BJ (cell line): ENCODE measurements around the gene CARD9. TPM values are rescaled to one million over a fixed set of nuclear protein-coding genes. Genes with fewer than 3 reads are reported as not detected.

Experiments
- CTCF ChIA-PET: fragments of 350-600 bp; formaldehyde crosslinking; extraction: SDS; loops from one replicate; lab custom pipeline; 2021; ENCODE audit warnings: antibody characterized with exemption, inconsistent platforms; lab: Yijun Ruan, JAX
- POLR2A ChIA-PET: fragments of 300-600 bp; sonication (Branson Sonifier 250); formaldehyde crosslinking; extraction: SDS; loops from one replicate; lab custom pipeline; 2021; ENCODE audit warnings: antibody characterized with exemption; lab: Charles Lee
- DNase-seq: peaks from one replicate; pipeline ENCODE4 v3.0.0-alpha.2; 2011; ENCODE audit warnings: low read depth
- H3K27me3 ChIP-seq: 2 replicates; pipeline ENCODE4 v1.6.0; 2011; ENCODE audit warnings: low read length; ENCODE audit not compliant: control insufficient read depth, insufficient read depth
- H3K36me3 ChIP-seq: 2 replicates; pipeline ENCODE4 v1.5.1; 2011; ENCODE audit warnings: low read length; ENCODE audit not compliant: control insufficient read depth, insufficient read depth
- H3K4me3 ChIP-seq: 2 replicates; pipeline ENCODE4 v1.5.1; 2011; ENCODE audit warnings: low read depth, mild to moderate bottlenecking, control low read depth, low read length
- CTCF ChIP-seq: IDR thresholded peaks from 2 replicates; pipeline ENCODE4 v1.5.1; 2011; ENCODE audit warnings: low read depth, mild to moderate bottlenecking, control low read depth, inconsistent platforms, low read length, moderate library complexity; ENCODE audit not compliant: insufficient read depth
- polyA plus RNA-seq: library from polyadenylated mRNA; depleted of rRNA; stranded (reverse); fragments of >200 nt; gene quantifications from 2 replicates; pipeline ENCODE4 v1.2.3, GENCODE V29; 2011

CARD9 gene
- polyA plus RNA-seq, 1 experiment, result 21.3 TPM

GRCh38 chr9:136368190-136368589 lies 5.3 kb downstream of the CARD9 start:
- DNase-seq, result no peak
- POLR2A ChIA-PET, result no interaction called here
- CTCF ChIA-PET, result interaction anchor here (0.7 to 5.4 kb wide), 2 partner anchors 17 to 55 kb away, joined by 3 to 30 read pairs; no protein-coding TSS in a partner anchor

DNA sequence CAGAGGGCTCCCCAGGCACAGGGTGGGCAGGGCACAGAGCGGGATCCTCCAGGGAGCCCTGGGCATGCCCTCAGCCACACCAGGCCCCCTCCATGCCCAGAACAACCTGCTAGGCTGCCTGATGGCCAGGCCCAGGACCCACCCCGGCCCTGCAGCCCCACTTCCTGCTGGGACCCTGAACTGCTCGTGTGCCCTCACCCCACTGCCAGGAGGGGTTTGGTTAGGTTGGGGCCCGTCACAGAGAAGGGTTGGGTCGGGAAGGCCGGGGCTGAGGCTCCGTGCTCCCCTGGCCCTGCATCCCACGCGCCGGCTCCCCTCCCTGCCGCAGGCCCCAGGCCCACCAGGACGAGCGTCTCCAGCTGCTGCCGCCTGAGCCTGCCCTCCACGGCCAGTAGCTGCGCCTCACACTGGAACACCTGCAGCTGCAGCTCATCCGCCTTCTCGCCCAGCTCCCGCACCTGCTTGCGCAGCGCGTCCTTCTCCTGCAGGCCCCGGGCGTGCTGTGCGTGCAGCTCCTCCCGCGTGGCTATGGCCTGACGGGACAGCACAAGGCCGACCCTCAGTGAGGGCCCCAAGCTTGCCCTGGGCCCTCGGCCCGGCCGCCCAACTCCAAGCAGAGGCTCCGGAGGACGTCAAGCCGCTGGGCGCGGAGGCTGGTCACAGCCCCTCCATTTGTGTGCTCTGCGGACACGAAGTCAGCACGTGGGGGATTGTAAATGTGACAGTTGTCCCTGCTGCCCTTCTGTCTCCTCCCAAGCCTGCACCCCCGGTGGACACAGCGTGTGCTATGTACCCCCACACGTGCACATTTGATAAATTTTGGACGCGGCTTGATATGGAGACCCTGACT lies 5.9 kb downstream of the CARD9 start:
- TF ChIP-seq CTCF, result no peak
- Histone ChIP-seq H3K27me3 (no peaks in the 10 kb centered on the region), H3K4me3 (no peak overlapping the region), H3K36me3 (peaks cover 17% of the 10 kb centered on the region)
- no peak for DNase-seq
- ChIA-PET CTCF (interaction anchor here (0.7 to 1.7 kb wide), 2 partner anchors 17 to 22 kb away, joined by 3 to 6 read pairs; no protein-coding TSS in a partner anchor), POLR2A (interaction anchor here (0.5 kb wide), 1 partner anchor 190 kb away, joined by 3 read pairs; no protein-coding TSS in a partner anchor)

More at GRCh38 chr9:136368190-136368589, 5.3 kb downstream of the CARD9 start:
- Histone ChIP-seq H3K27me3 (no peaks in the 10 kb centered on the region), H3K36me3 (peaks cover 17% of the 10 kb centered on the region), H3K4me3 (no peak overlapping the region)
- TF ChIP-seq CTCF, result no peak

- Histone ChIP-seq H3K4me3 (no peak overlapping the region), H3K27me3 (no peaks in the 10 kb centered on the region), H3K36me3 (peaks cover 17% of the 10 kb centered on the region)
- DNase-seq, result no peak
- no peak for TF ChIP-seq CTCF
- CTCF ChIA-PET, result interaction anchor here (0.7 to 6.3 kb wide), 3 partner anchors 21 to 55 kb away, joined by 3 to 68 read pairs (median 6); no protein-coding TSS in a partner anchor
- POLR2A ChIA-PET, result no interaction called here
Observed at GRCh38 chr9:136366826-136367225, 6.6 kb downstream of the CARD9 start.

GRCh38 chr9:136365775-136366222 lies 7.7 kb downstream of the CARD9 start:
- no peak for DNase-seq
- H3K36me3 ChIP-seq, result peaks cover 15% of the 10 kb centered on the region
- CTCF ChIA-PET, result interaction anchor here (0.7 to 6.3 kb wide), 7 partner anchors 9 to 54 kb away, joined by 3 to 68 read pairs (median 4); no protein-coding TSS in a partner anchor
- POLR2A ChIA-PET, result no interaction called here
- no peaks in the 10 kb centered on the region for H3K27me3 ChIP-seq
- TF ChIP-seq CTCF, result no peak
- no peak overlapping the region for H3K4me3 ChIP-seq
